MCF 10A (cell line): Measurements from ENCODE around the gene AP2B1. TPM values are rescaled to one million over a fixed set of nuclear protein-coding genes. Genes with fewer than 3 reads are reported as not detected.

Experiments
- BruUV-seq: library from RNA; stranded (reverse); fragments of 400-500 nt; replicated peaks from 2 replicates; lab custom pipeline; 2021; lab: Mats Ljungman, UMichigan
- CTCF ChIA-PET: fragments of 300-600 bp; sonication (Branson Sonifier 250); formaldehyde crosslinking; extraction: SDS; loops from one replicate; lab custom pipeline; 2021; ENCODE audit warnings: antibody characterized with exemption, inconsistent platforms; lab: Yijun Ruan, JAX
- POLR2A ChIA-PET: fragments of 300-600, 350-650 bp; sonication (Branson Sonifier 250); formaldehyde crosslinking; extraction: SDS; loops from one replicate; lab custom pipeline; 2020; ENCODE audit warnings: antibody characterized with exemption, inconsistent platforms; lab: Yijun Ruan, JAX
- DNase-seq: peaks from one replicate; pipeline ENCODE4 v3.0.0-alpha.2; 2018; ENCODE audit not compliant: unreplicated experiment
- H3K27ac Mint-ChIP-seq: one replicate; pipeline ENCODE4 v1.8.0; 2022; ENCODE audit warnings: mild to moderate bottlenecking, low read depth, mixed read lengths; ENCODE audit not compliant: unreplicated experiment
- H3K27me3 Mint-ChIP-seq: one replicate; pipeline ENCODE4 v1.8.0; 2022; ENCODE audit warnings: mixed read lengths; ENCODE audit not compliant: insufficient read depth, unreplicated experiment
- H3K36me3 Mint-ChIP-seq: one replicate; pipeline ENCODE4 v1.8.0; 2022; ENCODE audit warnings: mild to moderate bottlenecking, moderate library complexity, mixed read lengths; ENCODE audit not compliant: insufficient read depth, unreplicated experiment
- H3K4me1 Mint-ChIP-seq: one replicate; pipeline ENCODE4 v1.8.0; 2022; ENCODE audit warnings: mixed read lengths; ENCODE audit not compliant: insufficient read depth, unreplicated experiment
- H3K4me3 Mint-ChIP-seq: one replicate; pipeline ENCODE4 v1.8.0; 2022; ENCODE audit warnings: mild to moderate bottlenecking, moderate library complexity, mixed read lengths; ENCODE audit not compliant: unreplicated experiment
- H3K9me3 Mint-ChIP-seq: one replicate; pipeline ENCODE4 v1.8.0; 2022; ENCODE audit warnings: mixed read lengths; ENCODE audit not compliant: unreplicated experiment
- intact Hi-C: fragments of 100-400 bp; cut with micrococcal nuclease; formaldehyde crosslinking; loops from 2 replicates; pipeline ENCODE4 v1.14.1; 2022
- total RNA-seq: library from RNA; stranded (reverse); gene quantifications from 2 replicates; pipeline ENCODE4 v1.2.3, GENCODE V29; 2022
- TF ChIP-seq, protein P1 (sequence below): fragments of 200-600 bp; IDR thresholded peaks from one replicate; pipeline ENCODE4 v1.8.0; 2022; ENCODE audit warnings: antibody characterized with exemption, mild to moderate bottlenecking; ENCODE audit not compliant: unreplicated experiment

AP2B1 gene
- total RNA-seq, 1 experiment from 2014 or later: 227 TPM

DNA sequence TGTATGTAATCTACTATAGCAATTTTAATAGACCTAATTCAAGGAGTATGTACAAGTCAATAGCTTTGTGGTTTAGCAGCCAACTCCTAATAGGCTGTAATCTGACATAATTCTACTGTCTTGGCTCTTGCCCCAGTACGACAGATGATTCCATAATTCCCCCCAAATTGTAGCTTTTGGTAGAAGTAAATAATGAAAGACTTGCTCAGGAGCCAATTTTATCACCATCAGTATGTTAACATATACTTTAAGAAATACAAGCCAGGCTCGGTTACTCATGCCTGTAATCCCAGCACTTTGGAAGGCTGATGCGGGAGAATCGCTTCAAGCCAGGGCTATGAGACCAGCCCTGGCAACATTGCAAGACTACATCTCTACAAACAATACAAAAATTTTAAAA, 53.9 kb downstream of the AP2B1 start:
- intact Hi-C loops: no loop called here
- Mint-ChIP-seq H3K36me3 (peaks cover 93% of the 10 kb centered on the region), H3K27me3 (no peaks in the 10 kb centered on the region), H3K27ac (no peak overlapping the region), H3K4me1 (no peaks in the 10 kb centered on the region), H3K4me3 (no peak overlapping the region), H3K9me3 (no peaks in the 10 kb centered on the region)
- CTCF ChIA-PET: interaction anchor here (1.0 to 1.4 kb wide), 2 partner anchors 27 to 46 kb away, joined by 4 to 5 read pairs; no protein-coding TSS in a partner anchor
- DNase-seq: no peak
- POLR2A ChIA-PET: no interaction called here
- TF ChIP-seq, protein P1, sequence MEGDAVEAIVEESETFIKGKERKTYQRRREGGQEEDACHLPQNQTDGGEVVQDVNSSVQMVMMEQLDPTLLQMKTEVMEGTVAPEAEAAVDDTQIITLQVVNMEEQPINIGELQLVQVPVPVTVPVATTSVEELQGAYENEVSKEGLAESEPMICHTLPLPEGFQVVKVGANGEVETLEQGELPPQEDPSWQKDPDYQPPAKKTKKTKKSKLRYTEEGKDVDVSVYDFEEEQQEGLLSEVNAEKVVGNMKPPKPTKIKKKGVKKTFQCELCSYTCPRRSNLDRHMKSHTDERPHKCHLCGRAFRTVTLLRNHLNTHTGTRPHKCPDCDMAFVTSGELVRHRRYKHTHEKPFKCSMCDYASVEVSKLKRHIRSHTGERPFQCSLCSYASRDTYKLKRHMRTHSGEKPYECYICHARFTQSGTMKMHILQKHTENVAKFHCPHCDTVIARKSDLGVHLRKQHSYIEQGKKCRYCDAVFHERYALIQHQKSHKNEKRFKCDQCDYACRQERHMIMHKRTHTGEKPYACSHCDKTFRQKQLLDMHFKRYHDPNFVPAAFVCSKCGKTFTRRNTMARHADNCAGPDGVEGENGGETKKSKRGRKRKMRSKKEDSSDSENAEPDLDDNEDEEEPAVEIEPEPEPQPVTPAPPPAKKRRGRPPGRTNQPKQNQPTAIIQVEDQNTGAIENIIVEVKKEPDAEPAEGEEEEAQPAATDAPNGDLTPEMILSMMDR: no peak
- BruUV-seq: no TSS peak

DNA sequence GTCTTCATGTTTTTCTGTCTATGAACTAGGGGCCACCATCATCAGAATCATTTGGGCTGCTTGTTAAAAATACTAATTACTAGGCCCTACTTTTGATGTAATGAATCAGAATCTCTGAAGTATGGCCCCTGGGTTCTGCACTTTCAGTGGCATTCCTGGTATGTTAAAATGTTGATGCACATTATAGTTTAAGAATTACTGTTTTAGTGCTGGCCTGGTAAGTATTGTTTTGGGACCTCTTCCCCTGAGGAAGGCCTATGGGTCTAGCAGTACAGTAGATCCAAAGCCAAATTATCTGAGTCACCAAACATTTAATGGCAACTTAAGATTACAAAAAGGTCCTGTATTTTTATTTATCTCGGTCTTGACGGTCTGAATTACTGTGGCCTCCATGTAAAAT, 58.8 kb downstream of the AP2B1 start:
- H3K27me3 Mint-ChIP-seq: no peaks in the 10 kb centered on the region
- ChIA-PET CTCF (no interaction called here), POLR2A (no interaction called here)
- H3K9me3 Mint-ChIP-seq: no peaks in the 10 kb centered on the region
- H3K36me3 Mint-ChIP-seq: peaks cover 76% of the 10 kb centered on the region
- no peak overlapping the region for H3K4me3 Mint-ChIP-seq
- BruUV-seq: no TSS peak
- DNase-seq: no peak
- TF ChIP-seq, protein P1: no peak
- no peaks in the 10 kb centered on the region for H3K4me1 Mint-ChIP-seq
- intact Hi-C loops: no loop called here
- no peak overlapping the region for H3K27ac Mint-ChIP-seq

DNA sequence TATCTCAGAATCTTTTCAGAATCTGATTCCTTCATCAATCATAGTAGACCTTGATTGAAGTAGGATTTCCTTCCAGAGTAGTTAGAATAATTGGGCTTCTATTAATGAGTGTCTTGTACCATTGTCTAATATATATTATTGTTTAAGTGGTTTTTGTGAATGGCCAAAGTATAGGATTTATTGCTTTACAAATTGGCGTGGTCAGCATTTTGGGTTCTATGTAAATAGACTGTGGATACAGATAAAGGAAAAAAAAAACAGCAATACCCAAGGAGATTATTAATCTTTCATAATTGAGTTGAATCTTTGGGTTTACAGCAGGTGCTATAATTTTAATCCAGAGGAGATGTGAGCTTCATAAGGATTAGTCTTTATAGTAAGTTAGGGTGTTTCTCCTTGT, 64.3 kb downstream of the AP2B1 start:
- Mint-ChIP-seq H3K9me3 (no peaks in the 10 kb centered on the region), H3K27ac (no peak overlapping the region), H3K36me3 (peaks cover 46% of the 10 kb centered on the region), H3K4me3 (no peak overlapping the region), H3K27me3 (no peaks in the 10 kb centered on the region), H3K4me1 (no peaks in the 10 kb centered on the region)
- CTCF ChIA-PET: interaction anchor here (0.5 to 3.8 kb wide), 3 partner anchors 28 to 440 kb away, joined by 3 to 17 read pairs (median 3); no protein-coding TSS in a partner anchor
- DNase-seq: no peak
- no TSS peak for BruUV-seq
- POLR2A ChIA-PET: interaction anchor here (1.2 kb wide), 1 partner anchor 38 kb away, joined by 3 read pairs; no protein-coding TSS in a partner anchor
- intact Hi-C loops: no loop called here
- TF ChIP-seq, protein P1: no peak

DNA sequence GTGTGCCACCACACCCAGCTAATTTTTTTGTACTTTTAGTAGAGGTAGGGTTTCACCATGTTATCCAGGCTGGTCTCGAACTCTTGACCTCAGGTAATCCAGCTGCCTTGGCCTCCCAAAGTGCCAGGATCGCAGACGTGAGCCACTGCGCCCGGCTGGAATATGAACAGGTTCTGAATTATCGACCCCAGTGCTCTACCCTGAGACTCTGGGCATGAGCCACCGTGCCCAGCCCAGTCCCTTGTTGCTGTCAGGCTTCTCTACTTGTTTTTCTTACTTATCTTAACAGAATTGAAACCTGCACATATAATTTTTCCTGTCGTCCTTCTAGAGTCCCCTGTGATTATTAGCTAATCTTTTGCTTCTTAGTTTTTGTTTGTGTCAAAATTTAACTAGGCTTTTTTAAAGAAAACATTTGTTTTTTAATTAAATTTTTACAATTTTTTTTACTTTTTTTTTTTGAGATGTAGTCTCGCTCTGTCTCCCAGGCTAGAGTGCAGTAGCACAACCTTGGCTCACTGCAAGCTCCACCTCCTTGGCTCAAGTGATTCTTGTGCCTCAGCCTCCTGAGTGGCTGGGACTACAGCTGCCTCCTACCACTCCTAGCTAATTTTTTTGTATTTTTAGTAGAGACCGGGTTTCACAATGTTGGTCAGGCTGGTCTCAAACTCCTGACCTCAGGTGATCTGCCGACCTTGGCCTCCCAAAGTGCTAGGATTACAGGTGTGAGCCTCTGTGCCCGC, 66.7 kb downstream of the AP2B1 start:
- intact Hi-C loops: no loop called here
- no TSS peak for BruUV-seq
- CTCF ChIA-PET: interaction anchor here (0.7 to 1.1 kb wide), 4 partner anchors 25 to 93 kb away, joined by 3 to 6 read pairs (median 4); no protein-coding TSS in a partner anchor

More for the DNA sequence above, 66.7 kb downstream of the AP2B1 start:
- Mint-ChIP-seq H3K4me3 (no peak overlapping the region), H3K9me3 (no peaks in the 10 kb centered on the region), H3K27ac (peak overlapping the region; percentile 24), H3K36me3 (peaks cover 47% of the 10 kb centered on the region), H3K27me3 (no peaks in the 10 kb centered on the region), H3K4me1 (no peaks in the 10 kb centered on the region)
- no peak for DNase-seq
- TF ChIP-seq, protein P1: no peak
- POLR2A ChIA-PET: interaction anchor here (0.7 to 1.7 kb wide), 2 partner anchors 41 to 51 kb away, joined by 3 to 4 read pairs; no protein-coding TSS in a partner anchor
